NCI-H2171 (cell line): ENCODE data around the gene SLC38A9.

Experiments
- DNase-seq: peaks from one replicate; lab custom pipeline; 2025; lab: John Stamatoyannopoulos, UW

Gene SLC38A9

GRCh38 chr5:55578771-55579170, 133.4 kb downstream of the SLC38A9 start:
- no peak for DNase-seq

- no peak for DNase-seq
Measured at GRCh38 chr5:55577353-55578060, 134.6 kb downstream of the SLC38A9 start.

- no peak for DNase-seq
Measured at GRCh38 chr5:55576661-55577060, 135.5 kb downstream of the SLC38A9 start.
